ENCODE results near the gene PLA2G4D. TPM values are rescaled to one million over a fixed set of nuclear protein-coding genes. Genes with fewer than 3 reads are reported as not detected.
"Not testable (repeated sequence)": the region's sequence is repeated elsewhere in the genome, so short reads cannot be mapped to it uniquely, and the experiment has no call there.

PLA2G4D gene
- total RNA-seq, 4 donors from 2014 or later, result 22.0 to 51.6 (median 29.2) TPM

DNA sequence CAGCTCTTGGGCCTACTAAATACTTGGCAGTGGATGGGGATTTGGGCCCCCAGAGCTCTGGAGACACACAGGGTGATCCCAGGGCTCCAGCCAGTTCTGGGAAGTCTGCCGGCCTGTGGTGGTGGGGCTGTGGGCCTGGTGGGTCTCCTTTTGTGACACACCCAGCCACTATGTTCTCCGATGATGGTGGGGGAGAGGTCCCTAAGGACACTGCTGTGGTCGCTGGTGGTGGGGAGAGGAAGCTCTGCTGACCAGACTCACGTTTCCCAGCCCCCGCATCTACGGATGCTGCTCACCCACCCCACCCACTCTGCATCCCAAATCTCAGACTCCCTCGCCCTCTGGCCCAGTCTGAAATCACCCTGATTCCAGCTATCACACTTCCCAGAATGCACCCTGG lies 396 bp downstream of the PLA2G4D start:
- intact Hi-C loops (cut with DNase I; ENCODE audit: low total_unique reads), result no loop called here
- 45 to 62% methylated on average over 5 to 7 of the region's 7 CpGs for WGBS, 2 donors
- DNase-seq (ENCODE audit: low spot score in 2 of 2), result no peak
- no peak overlapping the region for H3K4me3 ChIP-seq (ENCODE audit: low read depth, poor library complexity, severe bottlenecking)
- TF ChIP-seq CTCF (IDR thresholded peaks at IDR 0.05) (no peak), POLR2A (IDR thresholded peaks at IDR 0.05) (no peak)

DNA sequence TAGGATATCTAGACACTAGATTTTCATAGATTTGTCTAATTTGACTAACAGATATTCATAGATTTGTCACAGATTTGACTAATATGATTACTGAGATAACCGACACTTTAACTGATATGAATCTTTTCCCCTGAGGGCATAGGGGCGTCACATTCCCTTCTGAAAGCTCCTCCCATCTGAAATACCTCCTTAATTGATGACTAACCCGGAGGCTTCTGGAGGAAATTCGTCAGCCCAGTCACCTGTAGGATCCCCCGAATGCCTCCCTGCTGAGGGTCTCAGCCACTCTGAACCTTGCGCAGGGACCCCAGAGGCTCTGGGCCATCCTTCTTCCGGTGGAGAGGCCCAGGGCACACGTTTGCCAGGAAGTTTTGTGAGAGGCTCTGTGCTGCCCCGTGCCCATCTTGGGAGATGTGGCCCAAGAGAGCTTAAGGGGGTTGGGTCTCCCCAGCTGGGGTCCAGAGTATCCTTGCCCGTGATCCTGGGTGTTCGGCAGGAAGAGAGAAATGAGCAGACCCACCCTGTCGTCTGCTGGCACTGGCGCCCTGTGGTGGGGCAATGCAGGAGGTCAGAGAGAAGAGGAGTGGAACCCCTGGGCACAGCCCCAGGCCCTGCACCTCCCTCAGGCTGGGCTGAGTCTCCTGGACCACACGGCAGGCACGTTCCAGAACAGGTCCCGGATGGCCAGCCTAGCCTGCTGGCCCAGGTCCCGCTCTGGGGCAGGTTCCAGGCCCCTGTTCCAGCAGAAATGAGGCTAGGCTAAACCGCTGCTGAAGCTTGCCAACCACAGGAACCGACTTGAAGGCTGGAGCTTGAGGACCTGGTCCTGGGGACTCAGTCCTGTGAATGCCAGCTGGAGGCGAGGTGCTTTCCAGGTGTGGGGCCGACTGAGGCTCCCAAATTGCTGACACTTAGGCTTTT lies 1.7 kb downstream of the PLA2G4D start:
- H3K4me3 ChIP-seq (ENCODE audit: low read depth, poor library complexity, severe bottlenecking), result no peak overlapping the region
- TF ChIP-seq CTCF (IDR thresholded peaks at IDR 0.05) (no peak), POLR2A (IDR thresholded peaks at IDR 0.05) (no peak)
- DNase-seq (ENCODE audit: low spot score in 2 of 2), result peak in 1 of 2 donors; percentile 14
- intact Hi-C loops (cut with DNase I; ENCODE audit: low total_unique reads), result no loop called here
- WGBS, 2 donors, result 43 to 56% methylated on average over 18 to 21 of the region's 21 CpGs

- DNase-seq (ENCODE audit: low spot score in 2 of 2); intact Hi-C loops (cut with DNase I; ENCODE audit: low total_unique reads); H3K4me3 ChIP-seq (ENCODE audit: low read depth, poor library complexity, severe bottlenecking): not testable (repeated sequence)
- 52 to 62% methylated on average over 14 of the region's 14 CpGs for WGBS, 2 donors
These were observed 2.5 kb downstream of the PLA2G4D start for GRCh38 chr15:42091753-42092397.

DNA sequence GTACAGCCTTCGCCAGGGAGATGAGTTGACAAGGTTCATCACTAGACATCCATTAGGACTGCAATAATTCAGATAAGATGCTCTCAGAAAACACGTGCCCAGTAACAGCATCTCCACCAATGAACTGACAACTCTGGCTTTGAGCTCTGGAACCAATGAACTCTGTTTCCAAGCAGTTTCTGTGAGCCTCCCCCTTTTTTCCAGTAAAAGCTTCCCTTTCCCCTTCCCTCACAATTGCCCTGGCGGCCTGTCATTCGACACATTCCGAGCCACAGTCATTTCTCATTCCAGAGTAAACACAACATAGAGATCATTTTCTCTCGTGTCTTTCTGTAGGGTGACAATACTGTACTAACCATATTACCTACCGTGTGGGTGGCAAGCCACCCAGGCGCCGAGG lies 3.6 kb downstream of the PLA2G4D start:
- no peak overlapping the region for H3K4me3 ChIP-seq (ENCODE audit: low read depth, poor library complexity, severe bottlenecking)
- no peak for TF ChIP-seq CTCF (IDR thresholded peaks at IDR 0.05)
- no peak for TF ChIP-seq POLR2A (IDR thresholded peaks at IDR 0.05)
- intact Hi-C loops (cut with DNase I; ENCODE audit: low total_unique reads), result no loop called here
- DNase-seq (ENCODE audit: low spot score in 2 of 2), result no peak
- WGBS, 2 donors, result 69 to 76% methylated on average over 9 of the region's 9 CpGs

GRCh38 chr15:42090370-42090769 lies 4.0 kb downstream of the PLA2G4D start:
- 45 to 63% methylated on average over 7 of the region's 7 CpGs for WGBS, 2 donors
- DNase-seq (ENCODE audit: low spot score in 2 of 2), result peak; percentile 8 to 78
- H3K4me3 ChIP-seq (ENCODE audit: low read depth, poor library complexity, severe bottlenecking), result no peak overlapping the region
- intact Hi-C loops (cut with DNase I; ENCODE audit: low total_unique reads), result no loop called here
- no peak for TF ChIP-seq POLR2A (IDR thresholded peaks at IDR 0.05)
- no peak for TF ChIP-seq CTCF (IDR thresholded peaks at IDR 0.05)

DNA sequence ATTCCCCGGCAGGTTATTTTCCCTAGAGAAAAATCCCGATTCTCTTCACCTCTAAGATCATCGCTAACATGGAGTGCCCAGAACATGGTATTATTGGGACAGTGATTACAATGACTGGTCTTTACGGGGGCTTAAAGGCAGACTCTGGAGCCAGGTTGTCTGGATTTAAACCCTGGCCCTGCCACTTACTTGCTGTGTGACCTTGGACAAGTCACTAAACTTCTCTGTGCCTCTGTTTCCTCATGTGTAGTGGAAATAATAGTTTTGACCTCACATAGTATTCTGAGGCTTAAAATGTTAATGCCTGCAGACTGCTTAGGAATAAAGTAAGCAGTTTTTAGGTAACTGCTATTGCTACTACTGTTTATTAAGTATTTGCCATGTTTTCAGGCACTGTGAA lies 4.4 kb downstream of the PLA2G4D start:
- intact Hi-C loops (cut with DNase I; ENCODE audit: low total_unique reads), result no loop called here
- no peak for TF ChIP-seq CTCF (IDR thresholded peaks at IDR 0.05)
- no peak for TF ChIP-seq POLR2A (IDR thresholded peaks at IDR 0.05)
- H3K4me3 ChIP-seq (ENCODE audit: low read depth, poor library complexity, severe bottlenecking), result no peak overlapping the region
- DNase-seq (ENCODE audit: low spot score in 2 of 2), result no peak
- WGBS, 2 donors, result 91 to 96% methylated on average over 4 of the region's 4 CpGs
